Esophagus squamous epithelium (tissue), 4 donors: ENCODE results near the gene PBRM1.

Source experiments
- CTCF ChIP-seq, 6 experiments: fragments of 450-650 bp in 4 of 6; fragments of 200-600 bp in 2 of 6; sonication (generic) in 2 of 6; IDR thresholded peaks; one replicate each; pipeline ENCODE4 v1.5.1; 2016 to 2019; ENCODE audit warnings: antibody characterized with exemption in 6 of 6, mild to moderate bottlenecking in 4 of 6, moderate library complexity in 4 of 6
- POLR2A ChIP-seq, 4 donors: fragments of 450-650 bp; IDR thresholded peaks; one replicate each; pipeline ENCODE4 v1.6.1; 2017; ENCODE audit warnings: antibody characterized with exemption in 4 of 4, mild to moderate bottlenecking in 4 of 4, moderate library complexity in 3 of 4

DNA sequence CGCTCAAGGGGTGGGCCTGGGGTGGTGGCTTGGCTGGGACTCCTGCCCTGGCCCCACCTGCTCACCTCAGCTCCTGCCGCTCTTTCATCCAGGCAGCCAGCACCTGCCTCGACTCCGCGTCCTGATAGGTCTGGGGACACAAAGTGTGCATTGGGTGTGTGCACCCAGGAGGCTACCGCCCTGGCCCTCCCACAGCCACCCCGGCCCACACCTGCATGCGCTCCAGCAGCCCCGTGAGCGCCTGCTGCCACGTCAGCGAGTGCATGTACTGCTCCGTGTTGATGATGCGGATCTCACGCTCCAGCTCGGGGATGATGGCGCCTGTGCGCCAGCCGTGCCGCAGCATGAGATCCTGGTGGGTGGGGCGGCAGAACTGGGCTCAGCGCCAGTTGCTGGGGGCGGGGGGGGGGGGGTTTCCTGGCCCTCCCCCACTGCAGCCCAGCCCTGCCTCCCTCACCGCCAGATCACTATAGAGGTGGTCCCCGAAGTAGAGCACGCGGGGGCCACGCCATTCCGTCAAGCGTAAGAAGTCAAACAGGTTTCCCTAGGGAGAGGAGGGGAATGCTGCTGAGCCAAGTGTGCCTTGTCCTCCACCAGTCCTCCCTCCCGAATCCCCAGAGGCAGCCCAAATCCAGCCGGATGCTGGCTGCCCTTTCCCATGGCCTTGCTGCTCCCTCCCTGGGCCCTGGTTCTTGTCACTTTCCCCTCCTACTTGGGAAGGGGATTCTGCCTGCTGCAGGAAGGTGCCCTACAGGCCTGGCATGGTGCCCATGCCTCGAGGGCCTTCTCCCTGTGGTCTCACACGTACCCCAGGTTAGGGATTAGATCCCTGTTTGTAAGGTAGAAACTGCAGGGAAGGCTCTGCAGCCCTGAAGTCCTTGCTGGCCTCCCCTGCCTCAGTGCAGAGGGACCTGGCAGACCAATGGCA is 160.7 kb downstream of the PBRM1 start:
- TF ChIP-seq CTCF (IDR thresholded peaks at IDR 0.05) (no peak), POLR2A (IDR thresholded peaks at IDR 0.05) (no peak)
